H9 (cell line): ENCODE data around the gene ZNF786. TPM values are rescaled to one million over a fixed set of nuclear protein-coding genes. Genes with fewer than 3 reads are reported as not detected.

Source experiments
- DNase-seq: peaks from one replicate; pipeline ENCODE4 v3.0.0-alpha.2; 2017
- H2AFZ ChIP-seq: one replicate; pipeline ENCODE4 v1.6.1; 2013; ENCODE audit warnings: mild to moderate bottlenecking, low read length, control low read depth, moderate library complexity
- H2AK5ac ChIP-seq: 2 replicates; pipeline ENCODE4 v1.6.1; 2013; ENCODE audit warnings: low read length, control low read depth, mixed read lengths; ENCODE audit not compliant: insufficient read length
- H2BK120ac ChIP-seq: one replicate; pipeline ENCODE4 v1.6.1; 2013; ENCODE audit warnings: low read depth, mild to moderate bottlenecking, low read length, control low read depth, inconsistent platforms; ENCODE audit not compliant: poor library complexity, severe bottlenecking
- H2BK12ac ChIP-seq: 2 replicates; pipeline ENCODE4 v1.6.1; 2013; ENCODE audit warnings: low read length, control low read depth, mixed read lengths, low read depth; ENCODE audit not compliant: insufficient read length
- H2BK15ac ChIP-seq: 2 replicates; pipeline ENCODE4 v1.6.1; 2013; ENCODE audit warnings: low read depth, low read length, control low read depth
- H2BK20ac ChIP-seq: one replicate; pipeline ENCODE4 v1.6.1; 2013; ENCODE audit warnings: low read depth, mild to moderate bottlenecking, low read length, control low read depth, inconsistent platforms; ENCODE audit not compliant: poor library complexity, severe bottlenecking
- H2BK5ac ChIP-seq: 2 replicates; pipeline ENCODE4 v1.6.1; 2013; ENCODE audit warnings: low read length, control low read depth, mixed read lengths; ENCODE audit not compliant: insufficient read length
- H3K14ac ChIP-seq: 2 replicates; pipeline ENCODE4 v1.6.1; 2013; ENCODE audit warnings: low read length, control low read depth; ENCODE audit not compliant: insufficient read depth
- H3K18ac ChIP-seq: 2 replicates; pipeline ENCODE4 v1.6.1; 2013; ENCODE audit warnings: low read depth, mild to moderate bottlenecking, mixed read lengths, low read length, control low read depth; ENCODE audit not compliant: insufficient read length
- H3K23ac ChIP-seq: 2 replicates; pipeline ENCODE4 v1.6.1; 2013; ENCODE audit warnings: low read length, control low read depth, mixed read lengths, low read depth; ENCODE audit not compliant: insufficient read length
- H3K23me2 ChIP-seq: 2 replicates; pipeline ENCODE4 v1.6.1; 2013; ENCODE audit warnings: low read depth, mild to moderate bottlenecking, mixed read lengths, low read length, control low read depth; ENCODE audit not compliant: insufficient read length, poor library complexity, severe bottlenecking
- H3K27ac ChIP-seq: 2 replicates; pipeline ENCODE4 v1.5.1; 2013; ENCODE audit warnings: low read length, control low read depth, mixed read lengths, low read depth; ENCODE audit not compliant: insufficient read length
- H3K27me3 ChIP-seq: 2 replicates; pipeline ENCODE4 v1.6.1; 2013; ENCODE audit warnings: low read length, control low read depth, inconsistent platforms; ENCODE audit not compliant: insufficient read depth
- H3K4ac ChIP-seq: 2 replicates; pipeline ENCODE4 v1.6.1; 2013; ENCODE audit warnings: low read depth, mild to moderate bottlenecking, control low read depth, inconsistent platforms, low read length, moderate library complexity
- H3K4me1 ChIP-seq: 2 replicates; pipeline ENCODE4 v1.6.1; 2013; ENCODE audit warnings: low read length, control low read depth, inconsistent platforms; ENCODE audit not compliant: insufficient read depth
- H3K4me2 ChIP-seq: 2 replicates; pipeline ENCODE4 v1.6.1; 2013; ENCODE audit warnings: low read length, control low read depth, mixed read lengths; ENCODE audit not compliant: insufficient read length, insufficient read depth
- H3K56ac ChIP-seq: 2 replicates; pipeline ENCODE4 v1.6.1; 2013; ENCODE audit warnings: low read depth, mild to moderate bottlenecking, mixed read lengths, low read length, control low read depth; ENCODE audit not compliant: insufficient read length
- H3K79me1 ChIP-seq: 2 replicates; pipeline ENCODE4 v1.6.1; 2013; ENCODE audit warnings: low read depth, mild to moderate bottlenecking, moderate library complexity, low read length, control low read depth, inconsistent platforms; ENCODE audit not compliant: insufficient read depth, poor library complexity, severe bottlenecking
- H3K79me2 ChIP-seq: 2 replicates; pipeline ENCODE4 v1.6.1; 2013; ENCODE audit warnings: low read length, control low read depth, inconsistent platforms; ENCODE audit not compliant: insufficient read depth
- H3K9ac ChIP-seq: 2 replicates; pipeline ENCODE4 v1.6.1; 2013; ENCODE audit warnings: low read length, control low read depth, mixed read lengths; ENCODE audit not compliant: insufficient read length; ENCODE audit errors: extremely low read depth
- H3K9me3 ChIP-seq: one replicate; pipeline ENCODE4 v1.6.1; 2013; ENCODE audit warnings: low read depth, low read length, inconsistent platforms; ENCODE audit not compliant: control insufficient read depth
- H3T11ph ChIP-seq: one replicate; pipeline ENCODE4 v1.6.1; 2013; ENCODE audit warnings: mild to moderate bottlenecking, low read length, control low read depth, inconsistent platforms
- H4K20me1 ChIP-seq: one replicate; pipeline ENCODE4 v1.6.1; 2013; ENCODE audit not compliant: control insufficient read depth, insufficient read length, insufficient read depth
- H4K5ac ChIP-seq: 2 replicates; pipeline ENCODE4 v1.6.1; 2013; ENCODE audit warnings: low read depth, mild to moderate bottlenecking, mixed read lengths, low read length, control low read depth; ENCODE audit not compliant: insufficient read length
- H4K8ac ChIP-seq: replicated peaks from 2 replicates; pipeline ENCODE4 v1.6.1; 2013; ENCODE audit warnings: low read length, control low read depth, mixed read lengths, low read depth; ENCODE audit not compliant: insufficient read length
- H4K91ac ChIP-seq: 2 replicates; pipeline ENCODE4 v1.6.1; 2013; ENCODE audit warnings: low read depth, mild to moderate bottlenecking, moderate library complexity, mixed read lengths, low read length, control low read depth; ENCODE audit not compliant: insufficient read length
- H3K27ac Mint-ChIP-seq, 3 experiments: 2 replicates in 2 of 3; 3 replicates in 1 of 3; pipeline ENCODE4 v1.8.0; 2020 to 2021; ENCODE audit warnings: mixed read lengths in 3 of 3, mild to moderate bottlenecking in 1 of 3, moderate library complexity in 1 of 3
- H3K27me3 Mint-ChIP-seq: 2 replicates; pipeline ENCODE4 v1.8.0; 2021; ENCODE audit warnings: low read depth, mild to moderate bottlenecking, moderate library complexity, mixed read lengths
- H3K36me3 Mint-ChIP-seq, 3 experiments: 2 replicates in 2 of 3; 3 replicates in 1 of 3; pipeline ENCODE4 v1.8.0; 2020 to 2021; ENCODE audit warnings: low read depth in 3 of 3, mixed read lengths in 3 of 3; ENCODE audit not compliant: insufficient read depth in 1 of 3
- H3K4me1 Mint-ChIP-seq, 2 experiments: 2 replicates each; pipeline ENCODE4 v1.8.0; 2020; ENCODE audit warnings: mixed read lengths in 2 of 2
- H3K4me3 Mint-ChIP-seq, 2 experiments: 2 replicates in 1 of 2; 3 replicates in 1 of 2; pipeline ENCODE4 v1.8.0; 2020 to 2021; ENCODE audit warnings: mild to moderate bottlenecking in 2 of 2, mixed read lengths in 2 of 2, moderate library complexity in 1 of 2
- H3K9me3 Mint-ChIP-seq, 2 experiments: 2 replicates in 1 of 2; 3 replicates in 1 of 2; pipeline ENCODE4 v1.8.0; 2020; ENCODE audit warnings: mild to moderate bottlenecking in 2 of 2, mixed read lengths in 2 of 2, moderate library complexity in 1 of 2
- WGBS: extraction: QIAGEN DNeasy Blood & Tissue Kit; methylation state at CpG from one replicate; pipeline ENCODE4 v1.1.7; 2013; ENCODE audit warnings: missing lambda C conversion rate, low lambda C conversion rate, mixed read lengths; ENCODE audit not compliant: insufficient read length; ENCODE audit errors: extremely low coverage; 5-methylcytosine and 5-hydroxymethylcytosine counted together
- total RNA-seq: library from RNA; stranded (reverse); gene quantifications from 2 replicates; pipeline ENCODE4 v1.2.1, GENCODE V29; 2021
- TF ChIP-seq, protein P1 (sequence below): fragments of 200-600 bp; sonication (generic); conservative IDR thresholded peaks from 3 replicates; pipeline ENCODE4 v1.8.0; 2021; ENCODE audit warnings: antibody characterized with exemption, mild to moderate bottlenecking

The ZNF786 gene
- total RNA-seq, 1 experiment from 2014 or later = 25.1 TPM

DNA sequence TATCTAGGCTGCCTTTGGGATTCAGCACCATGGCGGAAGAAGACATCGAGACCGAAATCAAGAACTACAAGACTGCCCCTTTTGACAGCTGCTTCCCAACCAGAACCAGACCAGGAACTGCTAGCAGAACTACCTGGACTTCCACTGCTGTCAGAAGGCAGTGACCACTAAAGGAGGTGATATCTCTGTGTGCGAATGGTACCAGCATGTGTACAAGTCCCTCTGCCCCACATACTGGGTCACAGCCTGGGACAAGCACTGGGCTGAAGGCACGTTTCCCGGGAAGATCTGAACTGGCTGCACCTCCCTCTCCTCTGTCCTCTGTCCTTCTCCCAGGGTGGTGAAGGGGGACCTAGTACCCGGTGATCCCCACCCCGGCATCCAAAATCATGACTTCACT is 36.6 kb downstream of the ZNF786 start:
- TF ChIP-seq, protein P1, sequence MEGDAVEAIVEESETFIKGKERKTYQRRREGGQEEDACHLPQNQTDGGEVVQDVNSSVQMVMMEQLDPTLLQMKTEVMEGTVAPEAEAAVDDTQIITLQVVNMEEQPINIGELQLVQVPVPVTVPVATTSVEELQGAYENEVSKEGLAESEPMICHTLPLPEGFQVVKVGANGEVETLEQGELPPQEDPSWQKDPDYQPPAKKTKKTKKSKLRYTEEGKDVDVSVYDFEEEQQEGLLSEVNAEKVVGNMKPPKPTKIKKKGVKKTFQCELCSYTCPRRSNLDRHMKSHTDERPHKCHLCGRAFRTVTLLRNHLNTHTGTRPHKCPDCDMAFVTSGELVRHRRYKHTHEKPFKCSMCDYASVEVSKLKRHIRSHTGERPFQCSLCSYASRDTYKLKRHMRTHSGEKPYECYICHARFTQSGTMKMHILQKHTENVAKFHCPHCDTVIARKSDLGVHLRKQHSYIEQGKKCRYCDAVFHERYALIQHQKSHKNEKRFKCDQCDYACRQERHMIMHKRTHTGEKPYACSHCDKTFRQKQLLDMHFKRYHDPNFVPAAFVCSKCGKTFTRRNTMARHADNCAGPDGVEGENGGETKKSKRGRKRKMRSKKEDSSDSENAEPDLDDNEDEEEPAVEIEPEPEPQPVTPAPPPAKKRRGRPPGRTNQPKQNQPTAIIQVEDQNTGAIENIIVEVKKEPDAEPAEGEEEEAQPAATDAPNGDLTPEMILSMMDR = no peak
- H3K36me3 Mint-ChIP-seq = no peaks in the 10 kb centered on the region

More for the DNA sequence above, 36.6 kb downstream of the ZNF786 start:
- H3K79me1 ChIP-seq = no peaks in the 10 kb centered on the region
- H4K91ac ChIP-seq = no peak overlapping the region
- H3K56ac ChIP-seq = no peak overlapping the region
- no peaks in the 10 kb centered on the region for H3K27me3 ChIP-seq
- Mint-ChIP-seq H3K4me3 (no peak overlapping the region), H3K27ac (no peak overlapping the region), H3K9me3 (peaks cover 3 to 6% of the 10 kb centered on the region in 2 experiments; a peak in 2 of 5 replicates), H3K27me3 (peaks cover 5% of the 10 kb centered on the region), H3K4me1 (no peaks in the 10 kb centered on the region)
- H2BK120ac ChIP-seq = no peak overlapping the region
- no peak for DNase-seq
- no peak overlapping the region for H2AK5ac ChIP-seq
- H3K23ac ChIP-seq = no peak overlapping the region
- H2BK15ac ChIP-seq = no peak overlapping the region
- no peak overlapping the region for H4K8ac ChIP-seq
- H3K14ac ChIP-seq = no peak overlapping the region
- H3K9ac ChIP-seq = no peak overlapping the region
- no peaks in the 10 kb centered on the region for H4K20me1 ChIP-seq
- no peak overlapping the region for H3K4ac ChIP-seq
- H2AFZ ChIP-seq = no peak overlapping the region
- H3K18ac ChIP-seq = no peak overlapping the region
- H2BK20ac ChIP-seq = no peak overlapping the region
- H3K9me3 ChIP-seq = no peaks in the 10 kb centered on the region
- no peak overlapping the region for H3K4me2 ChIP-seq
- H3K23me2 ChIP-seq = no peaks in the 10 kb centered on the region
- no peaks in the 10 kb centered on the region for H3K79me2 ChIP-seq
- no peak overlapping the region for H2BK12ac ChIP-seq
- H3K27ac ChIP-seq = no peak overlapping the region
- H3T11ph ChIP-seq = no peak overlapping the region
- WGBS = no CpG with 5 or more reads among the region's 8 CpGs
- H4K5ac ChIP-seq = no peak overlapping the region
- H2BK5ac ChIP-seq = no peak overlapping the region
- no peaks in the 10 kb centered on the region for H3K4me1 ChIP-seq
